Measurements from ENCODE around the gene GAD2.

GAD2 gene

DNA sequence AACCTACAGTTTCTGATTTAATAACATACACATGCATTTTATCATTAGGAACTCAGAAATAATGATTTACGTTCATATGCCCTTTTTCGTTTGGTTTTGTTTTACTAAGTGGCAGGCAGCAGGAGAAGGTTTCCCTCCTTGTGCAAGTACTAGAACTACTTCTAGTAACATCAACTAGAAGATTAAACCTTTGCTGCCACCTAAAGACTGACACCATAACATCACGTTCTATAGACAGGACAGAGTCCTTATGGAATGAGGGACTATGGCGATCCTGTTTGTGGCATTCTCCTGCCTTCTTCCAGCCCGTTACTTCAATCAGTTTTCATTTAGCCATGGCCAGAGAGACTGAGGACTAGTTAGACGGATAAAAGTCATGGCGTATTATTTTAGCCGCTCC, 53.2 kb downstream of the GAD2 start:
- H3K4me3 ChIP-seq (ENCODE audit: low read length), result no peak overlapping the region
- H3K9me3 ChIP-seq (ENCODE audit: insufficient read depth, low read depth, low read length), result no peaks in the 10 kb centered on the region
- no peak overlapping the region for H3K27ac ChIP-seq (ENCODE audit: low read depth, low read length)
- H3K27me3 ChIP-seq (ENCODE audit: insufficient read depth, low read length), result no peaks in the 10 kb centered on the region
- H3K4me1 ChIP-seq (ENCODE audit: insufficient read depth, low read length), result peaks cover 8% of the 10 kb centered on the region; the same call in 1 of the 2 replicates
- WGBS, result 49% methylated on average over 8 of the region's 8 CpGs
- H3K9ac ChIP-seq (ENCODE audit: low read depth, low read length), result no peak overlapping the region
- H3K36me3 ChIP-seq (ENCODE audit: insufficient read depth, low read length), result no peaks in the 10 kb centered on the region

DNA sequence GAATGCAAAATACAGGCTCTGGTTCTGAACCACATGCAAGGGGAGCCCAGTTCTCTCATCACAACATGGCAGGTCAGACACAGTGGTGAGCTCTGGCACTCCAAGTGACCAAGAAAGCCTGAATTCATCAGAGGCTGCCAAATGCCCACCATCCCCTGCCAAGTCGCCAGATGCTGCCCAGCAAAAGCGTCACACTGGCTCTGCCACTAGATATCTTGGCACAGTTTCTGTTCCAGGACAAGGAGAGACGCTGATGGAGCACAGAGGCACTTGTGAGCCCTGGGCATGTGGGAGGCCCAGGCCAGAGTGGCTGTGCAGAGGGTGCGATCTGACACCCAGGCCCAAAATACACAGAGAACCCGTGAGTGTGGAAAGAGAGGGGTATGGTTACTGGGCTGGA, 57.8 kb downstream of the GAD2 start:
- WGBS, result 96% methylated on average over 5 of the region's 5 CpGs
- H3K9me3 ChIP-seq (ENCODE audit: insufficient read depth, low read depth, low read length), result no peaks in the 10 kb centered on the region
- H3K27me3 ChIP-seq (ENCODE audit: insufficient read depth, low read length), result no peaks in the 10 kb centered on the region
- peaks cover 3% of the 10 kb centered on the region; the same call in 1 of the 2 replicates for H3K4me1 ChIP-seq (ENCODE audit: insufficient read depth, low read length)
- H3K36me3 ChIP-seq (ENCODE audit: insufficient read depth, low read length), result no peaks in the 10 kb centered on the region
- H3K9ac ChIP-seq (ENCODE audit: low read depth, low read length), result no peak overlapping the region
- no peak overlapping the region for H3K4me3 ChIP-seq (ENCODE audit: low read length)
- H3K27ac ChIP-seq (ENCODE audit: low read depth, low read length), result no peak overlapping the region

DNA sequence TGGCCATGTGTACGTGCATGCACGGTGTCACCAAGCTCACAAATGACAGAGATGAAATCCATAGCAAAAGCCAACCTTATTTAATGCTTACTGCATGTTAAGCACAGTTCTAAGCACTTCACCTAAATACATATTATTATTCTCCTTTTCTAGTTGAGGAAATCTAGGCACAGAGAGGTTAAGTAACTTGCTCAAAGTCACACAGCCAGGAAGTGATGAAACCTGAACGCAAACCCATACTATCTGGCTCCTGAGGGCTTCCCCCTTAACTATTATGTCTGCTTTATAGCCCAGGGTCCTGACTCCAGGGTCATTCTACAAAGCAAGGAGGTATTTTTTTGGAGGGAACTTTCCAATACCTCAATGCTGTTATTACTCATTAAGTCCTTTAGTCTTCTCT, 61.7 kb downstream of the GAD2 start:
- 100% methylated on average over 3 of the region's 3 CpGs for WGBS
- Histone ChIP-seq H3K9me3 (ENCODE audit: insufficient read depth, low read depth, low read length) (no peaks in the 10 kb centered on the region), H3K4me3 (ENCODE audit: low read length) (no peak overlapping the region), H3K9ac (ENCODE audit: low read depth, low read length) (no peak overlapping the region), H3K36me3 (ENCODE audit: insufficient read depth, low read length) (no peaks in the 10 kb centered on the region), H3K27me3 (ENCODE audit: insufficient read depth, low read length) (no peaks in the 10 kb centered on the region), H3K27ac (ENCODE audit: low read depth, low read length) (no peak overlapping the region), H3K4me1 (ENCODE audit: insufficient read depth, low read length) (no peaks in the 10 kb centered on the region)

DNA sequence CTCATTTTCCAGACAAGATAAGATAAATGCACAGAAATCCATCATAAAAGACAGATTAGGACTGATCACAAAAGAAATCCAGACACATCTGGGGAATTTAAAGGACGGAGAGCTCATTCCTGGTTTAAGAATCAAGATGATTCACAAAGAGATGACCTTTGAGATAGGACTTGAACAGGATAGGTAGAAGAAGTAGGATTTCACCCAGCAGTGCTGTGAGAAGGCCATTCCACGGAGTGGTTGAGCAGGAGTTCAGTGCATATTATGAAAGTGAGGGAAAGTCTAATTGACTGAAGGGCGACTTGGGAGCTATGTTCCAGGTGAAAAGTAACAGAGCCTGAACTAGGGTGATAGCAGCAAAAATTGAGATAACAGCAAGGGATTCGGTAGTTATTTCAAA, 73.7 kb downstream of the GAD2 start:
- Histone ChIP-seq H3K4me3 (ENCODE audit: low read length) (no peak overlapping the region), H3K9ac (ENCODE audit: low read depth, low read length) (no peak overlapping the region), H3K36me3 (ENCODE audit: insufficient read depth, low read length) (no peaks in the 10 kb centered on the region), H3K27me3 (ENCODE audit: insufficient read depth, low read length) (no peaks in the 10 kb centered on the region), H3K27ac (ENCODE audit: low read depth, low read length) (no peak overlapping the region), H3K9me3 (ENCODE audit: insufficient read depth, low read depth, low read length) (no peaks in the 10 kb centered on the region), H3K4me1 (ENCODE audit: insufficient read depth, low read length) (no peaks in the 10 kb centered on the region; the same call in 1 of the 2 replicates)
- 90% methylated on average over 4 of the region's 4 CpGs for WGBS

DNA sequence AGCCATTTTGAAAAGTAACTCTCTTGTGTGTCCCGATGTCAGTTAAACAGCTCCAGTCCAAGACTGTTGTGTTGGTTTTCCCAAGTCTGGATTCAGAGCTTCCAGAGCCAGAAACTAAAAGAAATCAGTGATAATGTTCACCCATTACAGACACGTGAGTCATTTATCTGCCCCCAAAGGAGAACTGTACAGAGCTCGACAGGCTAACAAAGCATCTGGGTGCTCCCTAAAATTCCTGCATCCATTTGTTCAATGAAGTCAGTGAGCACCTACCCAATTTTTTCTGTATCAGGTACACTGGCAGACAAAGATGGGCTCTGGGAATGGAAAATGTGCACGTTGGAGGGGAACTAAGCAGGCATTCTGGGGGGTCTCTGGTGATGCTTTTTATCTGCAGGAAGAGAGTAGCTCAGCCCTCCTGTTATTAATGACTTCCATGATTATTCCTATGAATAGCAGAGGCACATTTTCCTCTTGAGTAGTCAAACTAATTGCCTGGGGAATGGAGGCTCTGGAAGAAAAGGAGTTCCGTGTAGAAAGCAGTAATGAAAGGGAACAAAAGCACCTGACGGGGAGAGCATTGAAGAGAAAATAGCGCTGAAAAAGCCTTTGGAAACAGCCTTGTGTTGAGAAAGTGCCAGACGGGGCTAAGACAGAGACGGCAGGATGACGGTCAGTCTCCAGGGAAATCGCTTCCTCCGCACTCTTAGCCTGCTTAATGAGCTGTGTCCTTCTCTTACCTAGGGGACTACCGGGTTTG, 75.3 kb downstream of the GAD2 start:
- Histone ChIP-seq H3K27me3 (ENCODE audit: insufficient read depth, low read length) (no peaks in the 10 kb centered on the region), H3K4me1 (ENCODE audit: insufficient read depth, low read length) (no peaks in the 10 kb centered on the region; the same call in 1 of the 2 replicates), H3K36me3 (ENCODE audit: insufficient read depth, low read length) (no peaks in the 10 kb centered on the region), H3K9me3 (ENCODE audit: insufficient read depth, low read depth, low read length) (no peaks in the 10 kb centered on the region), H3K27ac (ENCODE audit: low read depth, low read length) (no peak overlapping the region), H3K4me3 (ENCODE audit: low read length) (no peak overlapping the region), H3K9ac (ENCODE audit: low read depth, low read length) (no peak overlapping the region)
- 88% methylated on average over 13 of the region's 13 CpGs for WGBS

DNA sequence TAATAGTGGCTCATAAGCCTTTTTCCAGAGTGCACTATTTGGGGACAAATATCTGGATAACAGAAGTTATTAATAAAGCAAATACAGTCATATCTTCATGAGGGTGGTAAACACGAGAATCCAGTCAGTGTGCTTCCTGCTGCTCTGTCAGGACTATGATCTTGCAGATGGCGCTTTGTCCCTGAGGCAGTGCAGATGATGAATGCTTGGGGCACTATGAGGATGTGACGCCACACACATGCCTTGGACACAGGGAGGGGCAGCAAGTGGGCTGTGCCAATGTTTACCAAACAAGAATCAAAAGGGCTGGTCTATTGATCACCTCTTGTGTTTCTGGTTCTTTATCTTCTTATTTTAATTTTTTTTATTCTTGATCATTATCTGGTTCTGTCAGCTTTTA, 79.8 kb downstream of the GAD2 start:
- Histone ChIP-seq H3K27me3 (ENCODE audit: insufficient read depth, low read length) (no peaks in the 10 kb centered on the region), H3K9me3 (ENCODE audit: insufficient read depth, low read depth, low read length) (no peaks in the 10 kb centered on the region), H3K36me3 (ENCODE audit: insufficient read depth, low read length) (no peaks in the 10 kb centered on the region), H3K4me3 (ENCODE audit: low read length) (no peak overlapping the region), H3K9ac (ENCODE audit: low read depth, low read length) (no peak overlapping the region), H3K27ac (ENCODE audit: low read depth, low read length) (no peak overlapping the region), H3K4me1 (ENCODE audit: insufficient read depth, low read length) (no peaks in the 10 kb centered on the region)
- 92% methylated on average over 3 of the region's 3 CpGs for WGBS

DNA sequence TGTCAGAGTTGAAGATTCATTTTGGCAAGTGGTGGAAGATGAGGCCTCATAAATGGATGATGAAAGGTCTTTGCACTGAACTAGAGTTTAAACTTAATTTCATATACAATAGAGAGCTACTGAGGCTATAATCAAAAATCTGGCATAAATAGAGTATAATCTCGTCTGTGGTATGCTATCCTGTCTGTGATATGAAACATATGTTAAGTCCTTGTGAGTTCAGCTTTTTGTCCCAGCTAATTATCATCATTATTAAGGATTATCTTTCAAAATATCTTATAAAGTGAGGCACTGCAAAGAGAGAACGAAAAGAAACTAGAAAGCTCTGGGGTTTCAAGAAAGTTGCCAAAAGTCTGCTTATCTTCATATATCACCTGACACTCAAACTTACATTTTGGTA, 83.4 kb downstream of the GAD2 start:
- Histone ChIP-seq H3K27ac (ENCODE audit: low read depth, low read length) (no peak overlapping the region), H3K9ac (ENCODE audit: low read depth, low read length) (no peak overlapping the region), H3K27me3 (ENCODE audit: insufficient read depth, low read length) (no peaks in the 10 kb centered on the region), H3K4me1 (ENCODE audit: insufficient read depth, low read length) (no peaks in the 10 kb centered on the region), H3K4me3 (ENCODE audit: low read length) (no peak overlapping the region), H3K9me3 (ENCODE audit: insufficient read depth, low read depth, low read length) (no peaks in the 10 kb centered on the region), H3K36me3 (ENCODE audit: insufficient read depth, low read length) (no peaks in the 10 kb centered on the region)
- WGBS, result 92% methylated on average over 2 of the region's 2 CpGs

DNA sequence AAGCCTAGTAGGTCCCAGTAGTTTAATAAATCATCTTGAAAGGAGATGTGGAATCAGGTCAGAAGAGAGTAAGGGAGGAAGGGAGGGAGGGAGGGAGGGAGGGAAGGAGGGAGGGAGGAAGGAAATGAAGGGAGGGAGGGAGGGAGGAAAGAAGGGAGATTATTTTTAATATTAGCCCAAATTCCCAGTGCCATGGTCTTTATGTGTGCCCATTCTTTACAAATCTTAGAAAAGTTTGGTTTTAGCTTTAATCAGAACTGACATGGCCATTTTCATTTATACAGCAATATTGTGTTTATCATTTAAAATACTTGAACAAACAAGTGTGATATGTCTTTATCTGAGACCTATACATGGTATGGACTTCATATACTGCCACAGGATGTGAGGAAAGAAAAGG, 86.8 kb downstream of the GAD2 start:
- no peak overlapping the region for H3K9ac ChIP-seq (ENCODE audit: low read depth, low read length)
- H3K36me3 ChIP-seq (ENCODE audit: insufficient read depth, low read length), result no peaks in the 10 kb centered on the region
- no peaks in the 10 kb centered on the region for H3K9me3 ChIP-seq (ENCODE audit: insufficient read depth, low read depth, low read length)

DNA sequence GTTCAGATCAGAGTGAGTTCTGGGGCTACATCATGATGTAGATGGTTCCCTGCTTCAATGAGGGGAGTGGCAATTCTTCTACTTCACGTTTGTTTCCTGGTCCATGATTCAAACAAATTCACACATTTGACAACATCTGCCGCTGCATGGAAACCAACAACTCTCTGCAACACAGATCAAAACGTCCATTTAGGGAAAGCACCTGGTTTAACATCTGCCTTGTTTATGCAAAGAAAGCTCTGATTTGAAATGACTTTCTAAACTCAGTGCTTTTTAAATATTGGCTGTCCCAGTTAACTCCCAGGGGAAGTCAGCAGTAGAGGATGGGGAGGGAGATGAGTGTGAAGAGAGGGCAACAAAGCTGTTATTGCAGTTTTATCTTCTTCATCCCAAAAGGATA, 93.8 kb downstream of the GAD2 start:
- peaks cover 9% of the 10 kb centered on the region; the same call in 1 of the 2 replicates for H3K4me1 ChIP-seq (ENCODE audit: insufficient read depth, low read length)
- H3K27ac ChIP-seq (ENCODE audit: low read depth, low read length), result no peak overlapping the region
- no peak overlapping the region for H3K4me3 ChIP-seq (ENCODE audit: low read length)
- no peaks in the 10 kb centered on the region for H3K36me3 ChIP-seq (ENCODE audit: insufficient read depth, low read length)
- WGBS, result 78% methylated on average over 3 of the region's 3 CpGs
- no peaks in the 10 kb centered on the region for H3K9me3 ChIP-seq (ENCODE audit: insufficient read depth, low read depth, low read length)
- no peak overlapping the region for H3K9ac ChIP-seq (ENCODE audit: low read depth, low read length)
- H3K27me3 ChIP-seq (ENCODE audit: insufficient read depth, low read length), result no peaks in the 10 kb centered on the region

More for the DNA sequence above, 86.8 kb downstream of the GAD2 start:
- Histone ChIP-seq H3K4me1 (ENCODE audit: insufficient read depth, low read length) (no peaks in the 10 kb centered on the region), H3K27me3 (ENCODE audit: insufficient read depth, low read length) (no peaks in the 10 kb centered on the region), H3K4me3 (ENCODE audit: low read length) (no peak overlapping the region), H3K27ac (ENCODE audit: low read depth, low read length) (no peak overlapping the region)

DNA sequence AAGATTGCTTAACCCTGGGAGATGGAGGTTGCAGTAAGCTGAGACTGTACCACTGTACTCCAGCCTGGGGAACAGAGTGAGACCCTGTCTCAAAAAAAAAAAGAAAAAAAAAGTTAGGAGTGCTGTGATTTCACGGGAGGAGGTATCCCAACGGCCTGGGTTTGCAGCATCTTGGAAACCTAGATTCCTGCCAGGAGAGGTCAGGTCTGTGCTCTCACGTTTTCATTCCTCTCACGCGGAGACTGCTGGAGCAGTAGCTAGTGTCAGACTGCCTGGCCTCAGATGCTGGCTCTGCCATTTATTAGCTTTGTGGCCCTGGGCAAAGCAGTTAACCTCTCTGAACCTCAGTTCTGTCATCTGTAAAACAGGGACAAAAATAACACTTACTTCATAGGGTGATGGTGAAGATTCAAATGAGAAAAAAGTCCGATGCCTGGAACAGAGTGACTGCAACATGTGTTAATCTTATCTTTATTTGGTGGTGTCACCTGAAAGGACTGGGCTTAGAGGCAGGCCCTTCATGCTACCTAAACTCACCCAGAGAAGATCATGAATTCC, 94.9 kb downstream of the GAD2 start:
- Histone ChIP-seq H3K27ac (ENCODE audit: low read depth, low read length) (no peak overlapping the region), H3K27me3 (ENCODE audit: insufficient read depth, low read length) (no peaks in the 10 kb centered on the region), H3K4me1 (ENCODE audit: insufficient read depth, low read length) (peaks cover 9% of the 10 kb centered on the region; the same call in 1 of the 2 replicates), H3K4me3 (ENCODE audit: low read length) (no peak overlapping the region), H3K9ac (ENCODE audit: low read depth, low read length) (no peak overlapping the region), H3K36me3 (ENCODE audit: insufficient read depth, low read length) (no peaks in the 10 kb centered on the region), H3K9me3 (ENCODE audit: insufficient read depth, low read depth, low read length) (no peaks in the 10 kb centered on the region)
- 37% methylated on average over 6 of the region's 6 CpGs for WGBS

DNA sequence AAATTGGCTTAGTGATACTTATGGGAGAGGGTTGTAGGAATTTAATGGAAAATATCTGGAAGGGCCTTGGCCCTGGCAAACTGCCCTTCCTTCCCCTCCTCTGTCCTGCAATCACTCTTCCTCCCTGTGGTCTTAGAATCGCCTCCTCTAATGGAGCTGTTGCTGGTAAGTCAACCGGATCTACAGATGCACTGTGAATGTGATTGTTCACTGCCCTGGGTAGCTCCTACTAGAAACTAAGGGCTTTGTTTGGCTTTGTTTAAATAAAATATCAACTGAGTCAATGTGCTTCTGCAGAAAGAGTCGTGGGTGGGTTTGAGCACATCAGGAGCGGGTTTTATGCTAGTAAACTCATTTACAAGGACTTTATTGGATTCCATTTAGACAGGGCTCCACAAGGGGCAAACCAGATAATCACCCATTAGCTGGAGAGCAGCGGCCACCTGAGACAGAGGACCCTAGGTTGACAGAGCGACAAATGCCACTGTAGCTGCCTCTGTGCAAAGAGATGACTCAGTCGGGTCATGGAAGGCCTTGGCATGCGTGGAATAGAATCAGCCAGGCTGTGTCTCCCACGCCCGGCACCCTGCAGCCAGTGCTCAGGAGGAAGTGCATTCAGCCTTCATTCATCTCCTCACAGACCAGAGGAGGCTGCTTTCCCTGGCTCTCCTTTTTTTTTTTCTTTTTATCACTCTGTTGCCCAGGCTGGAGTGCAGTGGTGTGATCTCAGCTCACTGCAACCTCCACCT, 97.9 kb downstream of the GAD2 start:
- no peak overlapping the region for H3K9ac ChIP-seq (ENCODE audit: low read depth, low read length)
- no peaks in the 10 kb centered on the region for H3K36me3 ChIP-seq (ENCODE audit: insufficient read depth, low read length)
- H3K27me3 ChIP-seq (ENCODE audit: insufficient read depth, low read length), result no peaks in the 10 kb centered on the region
- 88% methylated on average over 10 of the region's 10 CpGs for WGBS
- no peaks in the 10 kb centered on the region for H3K9me3 ChIP-seq (ENCODE audit: insufficient read depth, low read depth, low read length)
- no peak overlapping the region for H3K4me3 ChIP-seq (ENCODE audit: low read length)
- peaks cover 9% of the 10 kb centered on the region; the same call in 1 of the 2 replicates for H3K4me1 ChIP-seq (ENCODE audit: insufficient read depth, low read length)
- H3K27ac ChIP-seq (ENCODE audit: low read depth, low read length), result 0 out of 2 replicates have a peak overlapping the region, but pooled peaks have one; percentile 30
